T-helper 1 cell treated with Interleukin-12 subunit alpha and Interleukin-12 subunit beta and Interleukin-4 antibody, amounts not matched to agents 30 μg/mL and 1 μg/mL, for 36 hours (primary cell): ENCODE results near the gene SIPA1.

Experiments used
- H3K27ac Mint-ChIP-seq: one replicate; pipeline ENCODE4 v1.8.0; 2021; ENCODE audit warnings: mild to moderate bottlenecking, mixed read lengths
- H3K27me3 Mint-ChIP-seq: one replicate; pipeline ENCODE4 v1.8.0; 2021; ENCODE audit warnings: low read depth, mixed read lengths
- H3K36me3 Mint-ChIP-seq: one replicate; pipeline ENCODE4 v1.8.0; 2021; ENCODE audit warnings: low read depth, mixed read lengths
- H3K4me1 Mint-ChIP-seq: one replicate; pipeline ENCODE4 v1.8.0; 2021; ENCODE audit warnings: low read depth, mixed read lengths
- H3K4me3 Mint-ChIP-seq: one replicate; pipeline ENCODE4 v1.8.0; 2021; ENCODE audit warnings: mild to moderate bottlenecking, moderate library complexity, mixed read lengths
- H3K9me3 Mint-ChIP-seq: one replicate; pipeline ENCODE4 v1.8.0; 2021; ENCODE audit warnings: mixed read lengths

Gene SIPA1

GRCh38 chr11:65640483-65641296 lies 2.8 kb downstream of the SIPA1 start:
- H3K4me1 Mint-ChIP-seq, result peaks cover 39% of the 10 kb centered on the region
- peaks cover 43% of the 10 kb centered on the region for H3K36me3 Mint-ChIP-seq
- peak overlapping the region; percentile 92 for H3K27ac Mint-ChIP-seq
- no peaks in the 10 kb centered on the region for H3K9me3 Mint-ChIP-seq
- peak overlapping the region; percentile 86 for H3K4me3 Mint-ChIP-seq
- H3K27me3 Mint-ChIP-seq, result no peaks in the 10 kb centered on the region

GRCh38 chr11:65641297-65642013 lies 3.6 kb downstream of the SIPA1 start:
- Mint-ChIP-seq H3K27me3 (no peaks in the 10 kb centered on the region), H3K4me3 (peak overlapping the region; percentile 74), H3K4me1 (peaks cover 39% of the 10 kb centered on the region), H3K9me3 (no peaks in the 10 kb centered on the region), H3K36me3 (peaks cover 45% of the 10 kb centered on the region), H3K27ac (peak overlapping the region; percentile 79)

DNA sequence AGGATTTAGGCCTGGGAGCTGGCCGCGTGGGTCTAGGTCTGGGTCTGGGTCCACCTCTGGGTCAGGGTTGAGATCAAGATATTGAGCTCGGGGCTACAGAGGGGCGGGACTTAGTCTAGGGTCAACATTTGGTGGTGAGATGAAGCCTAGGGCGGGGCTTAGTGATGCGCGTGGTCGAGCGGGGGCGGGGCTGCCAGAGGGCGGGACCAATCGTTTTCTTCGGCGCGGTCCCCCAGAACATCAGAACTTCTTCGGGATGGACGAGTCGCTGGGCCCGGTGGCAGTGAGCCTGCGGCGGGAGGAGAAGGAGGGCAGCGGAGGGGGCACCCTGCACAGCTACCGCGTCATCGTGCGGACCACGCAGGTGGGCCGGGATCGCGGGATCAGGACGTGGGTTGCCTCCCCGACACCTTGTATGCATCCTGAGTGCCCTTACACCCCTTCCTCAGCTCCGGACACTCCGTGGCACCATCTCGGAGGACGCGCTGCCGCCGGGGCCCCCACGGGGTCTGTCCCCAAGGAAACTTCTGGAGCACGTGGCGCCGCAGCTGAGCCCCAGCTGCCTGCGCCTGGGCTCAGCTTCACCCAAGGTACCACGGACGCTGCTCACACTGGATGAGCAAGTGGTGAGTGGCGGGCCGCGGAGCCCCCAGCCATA lies 4.2 kb downstream of the SIPA1 start:
- no peaks in the 10 kb centered on the region for H3K9me3 Mint-ChIP-seq
- peak overlapping the region; percentile 74 for H3K4me3 Mint-ChIP-seq
- peaks cover 42% of the 10 kb centered on the region for H3K36me3 Mint-ChIP-seq
- H3K27me3 Mint-ChIP-seq, result no peaks in the 10 kb centered on the region
- H3K4me1 Mint-ChIP-seq, result peaks cover 39% of the 10 kb centered on the region
- H3K27ac Mint-ChIP-seq, result peak overlapping the region; percentile 79

- Mint-ChIP-seq H3K36me3 (peaks cover 37% of the 10 kb centered on the region), H3K9me3 (no peaks in the 10 kb centered on the region), H3K4me1 (peaks cover 29% of the 10 kb centered on the region), H3K4me3 (no peak overlapping the region), H3K27ac (peak overlapping the region; percentile 66), H3K27me3 (no peaks in the 10 kb centered on the region)
Measured at GRCh38 chr11:65643971-65644370, 6.1 kb downstream of the SIPA1 start.

DNA sequence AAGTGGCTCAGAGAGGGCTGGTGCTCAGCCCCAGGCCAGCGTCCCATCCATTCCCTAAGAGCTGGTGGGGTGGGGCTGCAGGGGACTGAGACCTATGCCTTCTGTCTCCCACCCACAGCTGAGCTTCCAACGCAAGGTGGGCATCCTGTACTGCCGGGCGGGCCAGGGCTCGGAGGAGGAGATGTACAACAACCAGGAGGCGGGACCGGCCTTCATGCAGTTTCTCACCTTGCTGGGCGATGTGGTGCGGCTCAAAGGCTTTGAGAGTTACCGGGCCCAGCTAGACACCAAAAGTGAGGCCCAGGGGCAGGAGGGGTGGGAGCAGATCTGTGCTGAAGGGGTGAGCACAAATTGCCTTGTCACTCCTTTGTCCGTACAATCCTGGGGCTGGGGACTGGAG lies 6.9 kb downstream of the SIPA1 start:
- Mint-ChIP-seq H3K9me3 (no peaks in the 10 kb centered on the region), H3K36me3 (peaks cover 33% of the 10 kb centered on the region), H3K27me3 (no peaks in the 10 kb centered on the region), H3K4me1 (peaks cover 24% of the 10 kb centered on the region), H3K27ac (no peak overlapping the region), H3K4me3 (no peak overlapping the region)

DNA sequence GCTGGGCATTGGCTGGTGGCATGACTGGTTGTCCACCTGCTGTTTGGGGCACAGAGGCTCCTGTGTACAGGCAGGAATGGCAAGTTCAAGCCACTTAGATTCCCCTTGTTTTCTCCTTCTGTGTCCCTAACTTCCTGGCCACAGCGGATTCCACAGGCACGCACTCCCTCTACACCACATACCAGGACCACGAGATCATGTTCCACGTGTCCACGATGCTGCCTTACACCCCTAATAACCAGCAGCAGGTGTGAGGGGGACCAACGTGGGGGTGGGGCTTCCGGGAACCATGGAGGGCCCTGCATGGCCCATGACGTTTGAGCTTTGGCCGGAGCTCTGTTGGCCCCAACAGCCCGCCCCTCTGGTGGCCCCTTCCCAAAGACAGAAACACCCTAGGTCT lies 7.8 kb downstream of the SIPA1 start:
- Mint-ChIP-seq H3K4me1 (peaks cover 18% of the 10 kb centered on the region), H3K27ac (no peak overlapping the region), H3K27me3 (no peaks in the 10 kb centered on the region), H3K4me3 (no peak overlapping the region), H3K9me3 (no peaks in the 10 kb centered on the region), H3K36me3 (peaks cover 33% of the 10 kb centered on the region)

- Mint-ChIP-seq H3K27me3 (no peaks in the 10 kb centered on the region), H3K4me3 (no peak overlapping the region), H3K4me1 (peaks cover 20% of the 10 kb centered on the region), H3K9me3 (no peaks in the 10 kb centered on the region), H3K36me3 (peaks cover 35% of the 10 kb centered on the region), H3K27ac (no peak overlapping the region)
Measured at GRCh38 chr11:65646288-65646957, 8.5 kb downstream of the SIPA1 start.

- Mint-ChIP-seq H3K4me3 (no peak overlapping the region), H3K36me3 (peaks cover 31% of the 10 kb centered on the region), H3K4me1 (peaks cover 22% of the 10 kb centered on the region), H3K9me3 (no peaks in the 10 kb centered on the region), H3K27me3 (no peaks in the 10 kb centered on the region), H3K27ac (no peak overlapping the region)
Measured at GRCh38 chr11:65646958-65647701, 9.2 kb downstream of the SIPA1 start.

- Mint-ChIP-seq H3K27ac (no peak overlapping the region), H3K36me3 (peaks cover 28% of the 10 kb centered on the region), H3K4me1 (peaks cover 28% of the 10 kb centered on the region), H3K4me3 (no peak overlapping the region), H3K9me3 (no peaks in the 10 kb centered on the region), H3K27me3 (no peaks in the 10 kb centered on the region)
Measured at GRCh38 chr11:65648997-65649493, 11.1 kb downstream of the SIPA1 start.

- Mint-ChIP-seq H3K4me3 (no peak overlapping the region), H3K27ac (no peak overlapping the region)
Measured at GRCh38 chr11:65649656-65650546, 12.0 kb downstream of the SIPA1 start.

DNA sequence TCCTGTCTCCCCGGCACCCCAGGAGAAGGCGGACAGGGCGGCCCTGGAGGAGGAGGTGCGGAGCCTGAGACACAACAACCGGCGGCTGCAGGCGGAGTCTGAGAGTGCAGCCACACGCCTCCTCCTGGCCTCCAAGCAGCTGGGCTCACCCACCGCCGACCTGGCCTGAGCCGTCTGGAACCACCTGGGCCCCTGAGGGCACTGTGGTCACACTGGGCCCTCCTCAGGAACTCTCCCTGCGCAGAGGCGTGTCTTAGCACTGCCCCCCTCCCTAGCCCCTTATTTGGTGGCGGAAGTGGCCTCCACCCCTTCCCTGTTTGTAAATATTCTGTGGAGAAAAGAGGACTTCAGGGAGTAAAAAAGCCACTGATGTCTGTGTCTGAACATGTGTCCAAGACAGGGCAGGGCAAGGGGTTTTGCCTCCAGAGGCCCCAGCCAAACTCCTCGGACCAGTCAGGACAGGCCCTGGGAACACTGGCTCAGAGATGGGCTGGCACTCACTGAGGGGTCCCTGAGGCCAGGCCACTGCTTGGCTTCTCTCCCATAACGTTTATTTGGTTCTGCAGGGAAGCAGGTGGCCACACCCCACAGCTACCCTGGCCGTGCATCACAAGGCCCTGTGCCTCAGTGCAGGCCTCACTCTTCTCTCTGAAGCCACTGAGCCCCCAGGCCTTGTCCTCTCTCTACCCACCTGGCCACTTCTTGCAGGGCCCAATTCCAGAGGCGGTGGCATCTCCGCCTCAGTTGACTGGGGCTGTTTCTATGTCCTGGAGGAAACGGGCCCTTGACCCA lies 12.8 kb downstream of the SIPA1 start:
- peaks cover 24% of the 10 kb centered on the region for H3K4me1 Mint-ChIP-seq
- no peak overlapping the region for H3K27ac Mint-ChIP-seq
- peaks cover 30% of the 10 kb centered on the region for H3K36me3 Mint-ChIP-seq
- no peaks in the 10 kb centered on the region for H3K9me3 Mint-ChIP-seq
- no peak overlapping the region for H3K4me3 Mint-ChIP-seq
- H3K27me3 Mint-ChIP-seq, result no peaks in the 10 kb centered on the region

More at GRCh38 chr11:65649656-65650546, 12.0 kb downstream of the SIPA1 start:
- H3K9me3 Mint-ChIP-seq, result no peaks in the 10 kb centered on the region
- H3K27me3 Mint-ChIP-seq, result no peaks in the 10 kb centered on the region
- peaks cover 26% of the 10 kb centered on the region for H3K36me3 Mint-ChIP-seq
- H3K4me1 Mint-ChIP-seq, result peaks cover 24% of the 10 kb centered on the region

DNA sequence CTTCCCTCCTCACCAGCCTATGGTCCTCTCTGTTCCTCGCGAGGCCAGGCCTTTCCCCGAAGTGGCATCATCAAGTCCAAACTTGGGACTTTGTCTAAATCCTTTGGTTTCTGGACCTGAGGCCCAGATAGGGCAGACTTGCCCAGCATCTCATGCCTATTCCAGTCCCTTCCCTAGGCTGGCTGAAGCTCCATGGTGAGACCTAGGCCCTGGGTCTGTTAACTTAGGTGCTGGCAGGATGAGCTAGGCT lies 13.4 kb downstream of the SIPA1 start:
- Mint-ChIP-seq H3K27me3 (no peaks in the 10 kb centered on the region), H3K4me1 (peaks cover 24% of the 10 kb centered on the region), H3K36me3 (peaks cover 34% of the 10 kb centered on the region), H3K27ac (peak overlapping the region; percentile 55), H3K4me3 (peak overlapping the region; percentile 74), H3K9me3 (no peaks in the 10 kb centered on the region)
